Upper lobe of right lung (tissue), 1 donor: ENCODE data around the gene NCMAP. TPM values are rescaled to one million over a fixed set of nuclear protein-coding genes. Genes with fewer than 3 reads are reported as not detected.

Source experiments
- ATAC-seq: fragments of 200-7000 bp; cut with Tn5 transposase; one replicate; pipeline ENCODE4 v1.9.1; 2020; ENCODE audit warnings: mild to moderate bottlenecking, moderate library complexity
- DNase-seq: peaks from one replicate; pipeline ENCODE4 v3.0.0-alpha.2; 2020
- H3K27ac ChIP-seq: fragments of 200-600 bp; one replicate; pipeline ENCODE4 v1.8.0; 2022
- H3K27me3 ChIP-seq: fragments of 200-600 bp; one replicate; pipeline ENCODE4 v1.8.0; 2022; ENCODE audit warnings: mild to moderate bottlenecking
- H3K36me3 ChIP-seq: fragments of 200-600 bp; one replicate; pipeline ENCODE4 v1.8.0; 2022
- H3K4me1 ChIP-seq: fragments of 200-600 bp; one replicate; pipeline ENCODE4 v1.8.0; 2022
- H3K4me3 ChIP-seq: fragments of 200-600 bp; one replicate; pipeline ENCODE4 v1.8.0; 2022; ENCODE audit warnings: mild to moderate bottlenecking
- H3K9me3 ChIP-seq: fragments of 200-600 bp; one replicate; pipeline ENCODE4 v1.8.0; 2022
- CTCF ChIP-seq: fragments of 200-600 bp; IDR thresholded peaks from one replicate; pipeline ENCODE4 v1.8.0; 2022; ENCODE audit warnings: antibody characterized with exemption
- intact Hi-C: fragments of 100-400 bp; cut with DNase I; formaldehyde crosslinking; loops from one replicate; pipeline ENCODE4 v1.11.0; 2022
- total RNA-seq: library from RNA; stranded (reverse); fragmentation: NEBNext Ultra II Directional; extraction: Animal tissue kit (Norgen Biotek cat#: 25700); gene quantifications from one replicate; pipeline ENCODE4 v1.2.1, GENCODE V29; 2021
- donor health status: DM: no; HTN: yes; CAD: no; lungs with severe emphysema.

NCMAP gene
- total RNA-seq, 1 donor from 2014 or later = 10.7 TPM

- Histone ChIP-seq H3K27me3 (no peaks in the 10 kb centered on the region), H3K4me3 (no peak overlapping the region), H3K27ac (no peak overlapping the region), H3K36me3 (no peaks in the 10 kb centered on the region), H3K9me3 (no peaks in the 10 kb centered on the region), H3K4me1 (no peaks in the 10 kb centered on the region)
- DNase-seq = no peak
- no peak for ATAC-seq
- TF ChIP-seq CTCF = no peak
- intact Hi-C loops = no loop called here
These were observed 63.5 kb downstream of the NCMAP start for GRCh38 chr1:24619376-24619775.

- intact Hi-C loops = no loop called here
- no peaks in the 10 kb centered on the region for H3K9me3 ChIP-seq
- H3K4me3 ChIP-seq = no peak overlapping the region
- no peaks in the 10 kb centered on the region for H3K27me3 ChIP-seq
- no peak for TF ChIP-seq CTCF
- H3K27ac ChIP-seq = no peak overlapping the region
- no peaks in the 10 kb centered on the region for H3K36me3 ChIP-seq
- ATAC-seq (no peak), DNase-seq (no peak)
- no peaks in the 10 kb centered on the region for H3K4me1 ChIP-seq
These were observed 64.8 kb downstream of the NCMAP start for GRCh38 chr1:24620678-24621077.

- ATAC-seq = no peak
- no peak for TF ChIP-seq CTCF
- no peaks in the 10 kb centered on the region for H3K4me1 ChIP-seq
- H3K27me3 ChIP-seq = no peaks in the 10 kb centered on the region
- DNase-seq = no peak
- intact Hi-C loops = no loop called here
- no peaks in the 10 kb centered on the region for H3K36me3 ChIP-seq
- H3K27ac ChIP-seq = no peak overlapping the region
- no peak overlapping the region for H3K4me3 ChIP-seq
- H3K9me3 ChIP-seq = no peaks in the 10 kb centered on the region
These were observed 65.2 kb downstream of the NCMAP start for GRCh38 chr1:24621121-24621520.

- H3K4me1 ChIP-seq = no peaks in the 10 kb centered on the region
- TF ChIP-seq CTCF = no peak
- ATAC-seq = no peak
- no peak overlapping the region for H3K27ac ChIP-seq
- no peaks in the 10 kb centered on the region for H3K27me3 ChIP-seq
- no peak overlapping the region for H3K4me3 ChIP-seq
- intact Hi-C loops = no loop called here
- H3K9me3 ChIP-seq = no peaks in the 10 kb centered on the region
- H3K36me3 ChIP-seq = no peaks in the 10 kb centered on the region
- no peak for DNase-seq
These were observed 66.3 kb downstream of the NCMAP start for GRCh38 chr1:24622218-24622617.

- no peak overlapping the region for H3K27ac ChIP-seq
- intact Hi-C loops = no loop called here
- no peak for ATAC-seq
These were observed 76.9 kb downstream of the NCMAP start for GRCh38 chr1:24632832-24633175.

More at GRCh38 chr1:24632832-24633175, 76.9 kb downstream of the NCMAP start:
- no peaks in the 10 kb centered on the region for H3K27me3 ChIP-seq
- no peak for DNase-seq
- TF ChIP-seq CTCF = no peak
- H3K4me3 ChIP-seq = no peak overlapping the region
- H3K36me3 ChIP-seq = no peaks in the 10 kb centered on the region
- H3K9me3 ChIP-seq = no peaks in the 10 kb centered on the region
- no peaks in the 10 kb centered on the region for H3K4me1 ChIP-seq
